Loucy (cell line): Measurements from ENCODE around the gene SLC6A14.

ENCODE experiments used
- H2AFZ ChIP-seq: fragments of 200-600 bp; sonication (generic); 2 replicates; pipeline ENCODE4 v1.6.0; 2016; ENCODE audit warnings: antibody characterized with exemption, mild to moderate bottlenecking, low read length, moderate library complexity
- H3F3A ChIP-seq: fragments of 200-600 bp; 2 replicates; pipeline ENCODE4 v1.6.0; 2016; ENCODE audit warnings: antibody characterized with exemption, low read depth, mild to moderate bottlenecking
- H3K27me3 ChIP-seq: fragments of 200-600 bp; sonication (generic); 2 replicates; pipeline ENCODE4 v1.6.1; 2014; ENCODE audit warnings: low read length, mild to moderate bottlenecking; ENCODE audit not compliant: insufficient read depth, poor library complexity, severe bottlenecking
- H3K36me3 ChIP-seq: fragments of 200-600 bp; sonication (generic); 2 replicates; pipeline ENCODE4 v1.6.1; 2016; ENCODE audit warnings: low read length; ENCODE audit not compliant: insufficient read depth
- H3K4me1 ChIP-seq: fragments of 200-600 bp; sonication (generic); 2 replicates; pipeline ENCODE4 v1.5.1; 2014; ENCODE audit warnings: low read length, mild to moderate bottlenecking; ENCODE audit not compliant: insufficient read depth, poor library complexity, severe bottlenecking
- H3K4me2 ChIP-seq: fragments of 200-600 bp; sonication (generic); 2 replicates; pipeline ENCODE4 v1.6.0; 2014; ENCODE audit warnings: antibody characterized with exemption, low read length, low read depth, mild to moderate bottlenecking; ENCODE audit not compliant: poor library complexity, severe bottlenecking
- H3K4me3 ChIP-seq: fragments of 200-600 bp; sonication (generic); 2 replicates; pipeline ENCODE4 v1.5.1; 2014; ENCODE audit warnings: low read length, mild to moderate bottlenecking, mixed read lengths; ENCODE audit not compliant: poor library complexity, severe bottlenecking
- H3K79me2 ChIP-seq: fragments of 200-600 bp; sonication (generic); 2 replicates; pipeline ENCODE4 v1.6.1; 2014; ENCODE audit warnings: low read length; ENCODE audit not compliant: insufficient read depth
- H3K9ac ChIP-seq: fragments of 200-600 bp; sonication (generic); 2 replicates; pipeline ENCODE4 v1.6.0; 2014; ENCODE audit warnings: mild to moderate bottlenecking, low read depth, low read length, moderate library complexity; ENCODE audit not compliant: poor library complexity, severe bottlenecking
- H3K9me2 ChIP-seq: fragments of 200-600 bp; sonication (generic); replicated peaks from 2 replicates; pipeline ENCODE4 v1.6.1; 2016; ENCODE audit warnings: low read depth, low read length, mixed read lengths
- H3K9me3 ChIP-seq: fragments of 200-600 bp; sonication (generic); 2 replicates; pipeline ENCODE4 v1.6.1; 2014; ENCODE audit warnings: mild to moderate bottlenecking, antibody characterized with exemption, low read length, low read depth; ENCODE audit not compliant: insufficient read depth
- H4K20me1 ChIP-seq: fragments of 200-600 bp; sonication (generic); 2 replicates; pipeline ENCODE4 v1.6.0; 2014; ENCODE audit warnings: antibody characterized with exemption, low read length, mild to moderate bottlenecking; ENCODE audit not compliant: insufficient read depth, poor library complexity, severe bottlenecking
- EZH2phosphoT487 ChIP-seq: fragments of 200-600 bp; IDR thresholded peaks from 2 replicates; pipeline ENCODE4 v1.6.1; 2018; ENCODE audit warnings: antibody characterized with exemption, mild to moderate bottlenecking, moderate library complexity, borderline replicate concordance
- TF ChIP-seq, protein P1 (sequence below): fragments of 200-600 bp; sonication (generic); conservative IDR thresholded peaks from 2 replicates; pipeline ENCODE4 v1.5.1; 2014; ENCODE audit warnings: mild to moderate bottlenecking, antibody characterized with exemption, low read length

SLC6A14 gene

DNA sequence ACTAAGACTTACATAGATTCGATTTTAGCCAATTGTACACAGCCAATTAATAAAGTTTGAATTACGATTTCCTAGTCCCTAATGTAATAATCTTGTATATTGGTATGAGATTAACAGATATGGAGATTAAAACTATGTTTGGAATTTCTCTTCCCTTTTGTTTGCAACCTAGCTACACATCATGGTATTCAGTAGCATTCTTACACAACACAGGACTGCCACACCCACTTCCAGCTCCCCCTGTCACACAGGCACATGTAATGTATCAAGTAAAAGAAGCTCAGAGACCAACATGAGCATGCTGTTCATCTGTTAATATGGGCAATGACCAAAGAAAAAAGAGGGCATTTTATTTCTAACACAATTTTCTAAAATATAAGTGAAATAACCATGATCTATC lies 12.8 kb downstream of the SLC6A14 start:
- no peaks in the 10 kb centered on the region for H3K4me1 ChIP-seq
- H4K20me1 ChIP-seq: no peaks in the 10 kb centered on the region
- no peaks in the 10 kb centered on the region for H3K79me2 ChIP-seq
- H3K9me2 ChIP-seq: no peaks in the 10 kb centered on the region
- no peaks in the 10 kb centered on the region for H3F3A ChIP-seq
- TF ChIP-seq, protein P1, sequence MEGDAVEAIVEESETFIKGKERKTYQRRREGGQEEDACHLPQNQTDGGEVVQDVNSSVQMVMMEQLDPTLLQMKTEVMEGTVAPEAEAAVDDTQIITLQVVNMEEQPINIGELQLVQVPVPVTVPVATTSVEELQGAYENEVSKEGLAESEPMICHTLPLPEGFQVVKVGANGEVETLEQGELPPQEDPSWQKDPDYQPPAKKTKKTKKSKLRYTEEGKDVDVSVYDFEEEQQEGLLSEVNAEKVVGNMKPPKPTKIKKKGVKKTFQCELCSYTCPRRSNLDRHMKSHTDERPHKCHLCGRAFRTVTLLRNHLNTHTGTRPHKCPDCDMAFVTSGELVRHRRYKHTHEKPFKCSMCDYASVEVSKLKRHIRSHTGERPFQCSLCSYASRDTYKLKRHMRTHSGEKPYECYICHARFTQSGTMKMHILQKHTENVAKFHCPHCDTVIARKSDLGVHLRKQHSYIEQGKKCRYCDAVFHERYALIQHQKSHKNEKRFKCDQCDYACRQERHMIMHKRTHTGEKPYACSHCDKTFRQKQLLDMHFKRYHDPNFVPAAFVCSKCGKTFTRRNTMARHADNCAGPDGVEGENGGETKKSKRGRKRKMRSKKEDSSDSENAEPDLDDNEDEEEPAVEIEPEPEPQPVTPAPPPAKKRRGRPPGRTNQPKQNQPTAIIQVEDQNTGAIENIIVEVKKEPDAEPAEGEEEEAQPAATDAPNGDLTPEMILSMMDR: no peak
- TF ChIP-seq EZH2phosphoT487: no peak
- H2AFZ ChIP-seq: no peak overlapping the region
- H3K36me3 ChIP-seq: no peaks in the 10 kb centered on the region
- no peaks in the 10 kb centered on the region for H3K9me3 ChIP-seq
- H3K9ac ChIP-seq: no peak overlapping the region
- H3K4me2 ChIP-seq: no peak overlapping the region
- no peak overlapping the region for H3K4me3 ChIP-seq
- no peaks in the 10 kb centered on the region for H3K27me3 ChIP-seq

DNA sequence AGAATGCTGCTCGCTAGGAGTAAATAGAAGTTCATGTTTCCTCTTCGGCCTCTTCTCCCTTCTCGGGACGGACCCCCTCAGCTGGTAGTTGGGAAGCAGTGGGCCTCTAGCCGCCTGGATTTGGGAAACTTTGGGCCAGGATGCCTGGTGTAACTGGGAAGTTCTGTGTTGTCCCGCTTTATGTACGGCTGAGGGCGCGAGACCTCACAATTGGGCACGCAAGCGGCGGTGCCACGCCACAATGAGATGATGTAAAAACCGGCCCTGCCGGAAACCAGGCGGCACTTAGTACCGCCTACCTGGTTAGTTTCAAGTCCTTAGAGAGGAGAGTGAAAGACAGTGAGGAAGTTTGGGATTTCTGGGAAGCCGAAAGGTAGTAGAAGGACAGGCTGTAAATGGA lies 26.4 kb downstream of the SLC6A14 start, which contains the start of gene CT83:
CT83 (minus strand) TSS at position 155 of the 400 bp plus-strand sequence; CDS start at position 35, 120 bp downstream.
- Histone ChIP-seq H3K4me1 (no peaks in the 10 kb centered on the region), H3K27me3 (no peaks in the 10 kb centered on the region), H3K9me3 (no peaks in the 10 kb centered on the region), H3F3A (no peaks in the 10 kb centered on the region), H3K9ac (no peak within 1 kb of the TSS), H2AFZ (no peak within 1 kb of the TSS), H3K9me2 (no peaks in the 10 kb centered on the region), H3K4me3 (no peak within 1 kb of the TSS), H3K4me2 (no peak within 1 kb of the TSS), H4K20me1 (no peaks in the 10 kb centered on the region), H3K36me3 (no peaks in the 10 kb centered on the region), H3K79me2 (no peaks in the 10 kb centered on the region)
- TF ChIP-seq, protein P1: no peak
- TF ChIP-seq EZH2phosphoT487: no peak

DNA sequence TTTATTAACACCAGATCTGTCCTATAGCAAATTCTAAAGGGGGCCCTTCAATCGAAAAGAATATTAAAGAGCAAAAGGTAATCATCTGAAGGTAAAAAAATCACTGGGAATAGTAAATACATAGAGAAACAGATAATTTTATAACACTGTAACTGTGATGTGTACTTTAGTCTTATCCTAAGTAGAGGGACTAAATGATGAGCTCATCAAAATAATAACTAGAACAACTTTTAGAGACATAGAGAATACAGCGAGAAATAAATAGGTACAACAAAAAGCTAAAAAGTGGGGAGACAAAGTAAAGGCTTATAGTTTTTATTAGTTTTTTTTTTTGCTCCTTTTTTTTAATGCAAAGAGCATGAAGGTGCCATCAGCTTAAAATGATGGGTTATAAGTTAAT lies 43.7 kb downstream of the SLC6A14 start:
- Histone ChIP-seq H3K27me3 (no peaks in the 10 kb centered on the region), H3K79me2 (no peaks in the 10 kb centered on the region), H3K4me2 (no peak overlapping the region), H3K9me2 (no peaks in the 10 kb centered on the region), H3K36me3 (no peaks in the 10 kb centered on the region), H3K4me3 (no peak overlapping the region), H4K20me1 (no peaks in the 10 kb centered on the region), H3F3A (no peaks in the 10 kb centered on the region), H2AFZ (no peak overlapping the region), H3K4me1 (no peaks in the 10 kb centered on the region), H3K9ac (no peak overlapping the region), H3K9me3 (no peaks in the 10 kb centered on the region)
- TF ChIP-seq, protein P1: no peak
- no peak for TF ChIP-seq EZH2phosphoT487
